Panc1 (cell line): Measurements from ENCODE around the gene PGGHG.

Source experiments
- POLR2AphosphoS5 ChIP-seq: IDR thresholded peaks from 2 replicates; pipeline ENCODE4 v1.6.1; 2012; ENCODE audit warnings: mild to moderate bottlenecking, low read depth, low read length, moderate library complexity
- SIN3A ChIP-seq: IDR thresholded peaks from 2 replicates; pipeline ENCODE4 v1.6.1; 2012; ENCODE audit warnings: low read depth, mild to moderate bottlenecking, low read length, moderate library complexity, borderline replicate concordance; ENCODE audit not compliant: insufficient read depth
- TCF7L2 ChIP-seq: IDR thresholded peaks from 2 replicates; pipeline ENCODE4 v1.6.1; 2011; ENCODE audit warnings: mild to moderate bottlenecking, low read depth, low read length, inconsistent platforms
- TF ChIP-seq, protein P1 (sequence below): fragments of 450-650 bp; IDR thresholded peaks from 2 replicates; pipeline ENCODE4 v1.5.1; 2017; ENCODE audit warnings: mild to moderate bottlenecking

DNA sequence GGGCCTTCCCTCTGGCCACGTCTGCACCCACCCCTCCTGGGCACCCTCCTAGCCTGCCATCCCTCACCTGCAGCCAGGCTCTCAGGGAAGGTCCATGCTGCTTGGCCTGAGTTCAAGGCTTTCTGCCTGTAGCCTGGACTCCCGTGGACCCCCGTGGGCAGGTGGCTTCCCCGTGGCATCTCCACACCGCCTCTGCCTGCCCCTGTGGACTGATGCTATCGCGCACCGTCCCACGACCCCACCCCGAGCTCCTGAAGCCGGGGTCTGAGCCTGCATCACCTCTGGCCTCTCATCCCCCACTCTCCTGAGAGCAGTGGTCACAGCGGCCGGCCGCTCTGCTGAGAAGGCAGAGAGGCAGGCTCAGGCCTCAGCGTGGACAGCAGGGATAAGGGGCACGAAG, 5.9 kb downstream of the PGGHG start:
- TF ChIP-seq, protein P1, sequence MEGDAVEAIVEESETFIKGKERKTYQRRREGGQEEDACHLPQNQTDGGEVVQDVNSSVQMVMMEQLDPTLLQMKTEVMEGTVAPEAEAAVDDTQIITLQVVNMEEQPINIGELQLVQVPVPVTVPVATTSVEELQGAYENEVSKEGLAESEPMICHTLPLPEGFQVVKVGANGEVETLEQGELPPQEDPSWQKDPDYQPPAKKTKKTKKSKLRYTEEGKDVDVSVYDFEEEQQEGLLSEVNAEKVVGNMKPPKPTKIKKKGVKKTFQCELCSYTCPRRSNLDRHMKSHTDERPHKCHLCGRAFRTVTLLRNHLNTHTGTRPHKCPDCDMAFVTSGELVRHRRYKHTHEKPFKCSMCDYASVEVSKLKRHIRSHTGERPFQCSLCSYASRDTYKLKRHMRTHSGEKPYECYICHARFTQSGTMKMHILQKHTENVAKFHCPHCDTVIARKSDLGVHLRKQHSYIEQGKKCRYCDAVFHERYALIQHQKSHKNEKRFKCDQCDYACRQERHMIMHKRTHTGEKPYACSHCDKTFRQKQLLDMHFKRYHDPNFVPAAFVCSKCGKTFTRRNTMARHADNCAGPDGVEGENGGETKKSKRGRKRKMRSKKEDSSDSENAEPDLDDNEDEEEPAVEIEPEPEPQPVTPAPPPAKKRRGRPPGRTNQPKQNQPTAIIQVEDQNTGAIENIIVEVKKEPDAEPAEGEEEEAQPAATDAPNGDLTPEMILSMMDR: no peak
- TF ChIP-seq SIN3A (no peak), POLR2AphosphoS5 (no peak), TCF7L2 (no peak)
